ENCODE measurements around the gene CAMK1D.

CAMK1D gene

DNA sequence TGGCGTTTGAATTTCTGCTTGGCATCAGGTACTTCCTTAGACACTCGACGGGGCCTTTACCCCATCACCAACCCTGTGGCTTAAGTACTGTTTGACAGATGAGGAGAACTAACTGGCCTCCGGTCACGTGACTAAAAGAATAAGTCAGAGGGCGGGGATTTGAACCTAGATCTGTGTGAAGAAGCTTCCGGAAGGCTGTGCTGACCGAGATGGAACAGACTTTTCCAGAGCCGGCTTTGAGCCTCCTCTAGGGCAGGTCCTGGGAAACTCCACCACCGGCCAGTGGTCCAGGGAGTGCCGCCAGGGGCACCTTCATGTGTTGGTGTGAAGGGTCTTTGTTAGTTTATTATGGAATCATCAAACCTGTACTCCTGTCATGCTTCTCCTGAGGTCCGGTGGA lies 26.9 kb downstream of the CAMK1D start:
- DNase-seq, result no peak

- DNase-seq, result no peak
These were observed 28.4 kb downstream of the CAMK1D start for GRCh38 chr10:12377658-12378290.

DNA sequence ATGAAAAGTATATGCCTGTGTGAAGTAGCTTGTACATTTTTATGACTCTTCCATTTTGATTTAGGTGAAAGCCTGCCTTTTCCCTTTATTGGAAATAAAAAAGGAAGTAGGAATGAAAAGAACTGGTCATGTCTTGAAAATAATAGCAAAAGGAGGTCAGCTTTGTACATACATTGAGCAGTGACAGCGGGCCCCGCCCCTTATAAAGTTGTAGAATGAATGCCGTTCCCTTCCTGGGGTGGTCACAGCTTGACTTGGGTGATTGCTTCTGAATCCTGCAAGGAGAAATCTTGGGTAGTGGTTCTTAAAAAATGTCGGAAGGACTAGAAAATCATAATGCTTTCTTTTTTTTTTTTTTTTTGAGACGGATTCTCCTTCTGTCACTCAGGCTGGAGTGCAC lies 31.7 kb downstream of the CAMK1D start:
- DNase-seq, result no peak

DNA sequence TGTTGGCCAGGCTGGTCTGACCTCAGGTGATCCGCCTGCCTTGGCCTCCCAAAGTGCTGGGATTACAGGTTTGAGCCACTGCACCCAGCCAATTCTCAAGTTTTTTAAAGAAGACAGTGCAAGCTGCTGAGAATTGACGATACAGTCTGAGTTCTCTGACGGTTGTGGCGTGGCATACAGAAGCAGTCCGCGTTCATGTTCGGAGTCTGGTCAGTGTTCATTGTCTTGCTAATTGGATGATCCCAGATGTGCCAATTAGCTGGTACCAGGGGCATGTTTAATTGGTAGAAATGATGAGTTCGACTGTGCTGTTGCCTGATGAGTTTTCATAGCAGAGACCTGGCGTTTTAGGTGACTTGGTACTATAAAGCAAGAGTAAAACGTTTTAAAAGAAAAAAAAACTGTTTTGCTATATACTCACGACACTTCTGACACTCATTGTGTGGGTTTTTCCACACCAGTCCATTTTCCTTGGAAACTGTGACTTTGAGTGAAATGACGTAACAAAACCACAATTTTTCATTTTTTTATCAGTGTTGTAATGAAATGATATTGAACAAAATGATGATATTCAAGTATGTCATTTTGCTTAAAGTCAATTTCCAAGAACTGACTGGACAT lies 32.3 kb downstream of the CAMK1D start:
- DNase-seq, result peak in 1 of 3 experiments; percentile 8

DNA sequence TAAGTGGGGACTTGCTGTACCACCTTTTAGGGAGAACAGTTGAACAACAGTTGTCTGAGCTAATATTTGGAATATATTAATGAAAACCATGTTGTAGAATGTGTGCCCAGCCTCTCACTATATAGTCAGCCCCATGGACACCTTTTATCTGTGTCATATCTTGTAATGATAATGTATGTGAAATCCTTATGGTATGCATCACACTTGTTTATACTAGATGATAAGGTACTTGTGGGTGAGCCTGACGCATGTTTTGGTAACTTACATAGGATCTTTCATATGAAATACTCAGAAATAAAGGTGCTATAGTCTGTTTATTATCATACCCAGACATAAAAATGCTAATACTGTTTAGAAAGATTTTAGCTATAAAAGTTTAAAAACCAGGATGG lies 32.8 kb downstream of the CAMK1D start:
- DNase-seq, result no peak

DNA sequence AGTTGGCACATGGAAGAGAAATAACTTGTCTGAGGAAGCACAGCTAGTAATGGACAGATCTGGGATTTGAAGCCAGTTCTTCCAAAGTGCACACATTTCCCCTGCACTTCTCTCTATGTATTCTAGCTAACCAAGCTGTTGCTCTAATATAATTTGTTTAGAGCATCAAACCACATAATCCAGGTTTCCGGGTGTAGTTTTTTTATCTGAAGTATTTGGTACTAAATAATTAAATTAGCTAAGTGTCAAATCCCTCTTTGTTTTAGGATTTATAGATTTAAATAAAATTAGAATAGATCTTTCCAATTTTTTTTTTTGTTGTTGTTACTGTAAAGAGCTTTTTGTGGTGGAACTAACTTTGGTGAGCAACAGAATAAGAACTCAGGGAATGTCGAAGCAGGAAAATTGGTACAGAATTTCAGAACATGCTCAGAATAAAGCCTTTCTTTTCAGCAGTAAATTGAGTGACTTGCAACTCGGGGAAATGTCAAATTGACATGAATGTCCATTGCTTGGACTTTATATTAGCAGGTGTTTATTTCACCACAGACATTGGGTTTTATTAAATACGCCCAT lies 33.7 kb downstream of the CAMK1D start:
- DNase-seq, result no peak

GRCh38 chr10:12384906-12385305 lies 35.6 kb downstream of the CAMK1D start:
- no peak for DNase-seq

GRCh38 chr10:12387561-12388210 lies 38.3 kb downstream of the CAMK1D start:
- DNase-seq, result peak in 1 of 3 experiments; percentile 7

- peak; percentile 50 to 77 (median 56) for DNase-seq
These were observed 39.3 kb downstream of the CAMK1D start for GRCh38 chr10:12388671-12389070.

GRCh38 chr10:12389154-12389734 lies 39.9 kb downstream of the CAMK1D start:
- peak; percentile 2 to 57 (median 24) for DNase-seq

- DNase-seq, result no peak
These were observed 41.4 kb downstream of the CAMK1D start for GRCh38 chr10:12390733-12391132.

DNA sequence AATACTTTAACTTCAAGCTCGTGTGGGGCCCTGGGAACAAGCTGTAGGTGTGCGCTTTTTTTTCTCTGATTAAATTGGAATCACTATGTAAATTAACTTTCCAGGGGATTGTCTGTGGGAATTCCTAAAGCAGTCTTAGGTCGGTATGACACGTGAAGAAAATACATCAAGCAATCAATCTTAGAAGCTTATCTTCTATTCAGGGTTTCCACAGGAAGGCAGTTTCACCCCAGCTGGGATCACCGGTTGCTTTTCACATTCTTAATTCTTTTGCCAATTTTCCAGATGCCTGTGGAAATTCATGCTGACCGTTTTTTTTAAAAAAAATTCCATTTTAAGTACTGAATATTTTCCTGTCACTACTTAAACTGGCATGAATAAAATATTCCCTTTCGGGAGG lies 41.9 kb downstream of the CAMK1D start:
- DNase-seq, result no peak

GRCh38 chr10:12393831-12394230 lies 44.5 kb downstream of the CAMK1D start:
- no peak for DNase-seq

DNA sequence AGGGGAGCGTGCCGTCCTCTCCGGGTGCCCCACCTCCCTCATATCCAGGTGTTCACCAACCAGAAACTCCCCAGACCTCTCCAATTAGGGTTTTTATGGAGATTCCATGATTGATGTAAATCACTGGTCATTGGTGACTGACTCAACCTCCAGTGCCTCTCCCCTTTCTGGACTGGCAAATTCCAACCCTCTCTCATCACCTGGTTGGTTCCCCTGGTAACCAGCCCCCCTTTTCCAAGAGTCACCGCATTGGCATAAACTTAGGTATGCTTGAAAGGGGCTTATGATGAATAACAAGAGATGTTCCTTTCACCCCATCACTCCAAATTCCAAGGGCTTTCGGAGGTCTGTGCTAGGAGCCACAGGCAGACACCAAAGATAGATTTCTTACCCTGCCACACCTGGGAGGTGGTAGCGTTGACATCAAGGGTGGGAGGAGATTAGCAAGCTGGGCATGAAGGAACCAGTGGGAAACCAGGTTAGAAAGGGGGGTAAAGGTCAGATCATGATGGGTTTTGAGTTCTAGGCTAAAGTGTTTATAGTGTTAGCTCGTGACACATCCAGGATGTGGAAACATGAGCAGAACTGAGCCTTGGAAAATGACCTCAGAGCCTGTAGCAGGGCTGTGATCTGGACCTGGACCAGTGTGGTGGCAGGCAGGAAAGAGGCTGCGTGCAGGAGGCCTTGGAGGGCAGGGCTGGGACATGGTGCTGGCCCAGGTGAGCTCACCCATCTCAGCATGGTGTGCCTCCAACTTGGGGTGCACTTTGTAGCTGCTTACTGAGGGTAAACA lies 45.1 kb downstream of the CAMK1D start:
- no peak for DNase-seq

GRCh38 chr10:12396093-12396492 lies 46.7 kb downstream of the CAMK1D start:
- no peak for DNase-seq

- no peak for DNase-seq
These were observed 47.2 kb downstream of the CAMK1D start for GRCh38 chr10:12396567-12396966.

DNA sequence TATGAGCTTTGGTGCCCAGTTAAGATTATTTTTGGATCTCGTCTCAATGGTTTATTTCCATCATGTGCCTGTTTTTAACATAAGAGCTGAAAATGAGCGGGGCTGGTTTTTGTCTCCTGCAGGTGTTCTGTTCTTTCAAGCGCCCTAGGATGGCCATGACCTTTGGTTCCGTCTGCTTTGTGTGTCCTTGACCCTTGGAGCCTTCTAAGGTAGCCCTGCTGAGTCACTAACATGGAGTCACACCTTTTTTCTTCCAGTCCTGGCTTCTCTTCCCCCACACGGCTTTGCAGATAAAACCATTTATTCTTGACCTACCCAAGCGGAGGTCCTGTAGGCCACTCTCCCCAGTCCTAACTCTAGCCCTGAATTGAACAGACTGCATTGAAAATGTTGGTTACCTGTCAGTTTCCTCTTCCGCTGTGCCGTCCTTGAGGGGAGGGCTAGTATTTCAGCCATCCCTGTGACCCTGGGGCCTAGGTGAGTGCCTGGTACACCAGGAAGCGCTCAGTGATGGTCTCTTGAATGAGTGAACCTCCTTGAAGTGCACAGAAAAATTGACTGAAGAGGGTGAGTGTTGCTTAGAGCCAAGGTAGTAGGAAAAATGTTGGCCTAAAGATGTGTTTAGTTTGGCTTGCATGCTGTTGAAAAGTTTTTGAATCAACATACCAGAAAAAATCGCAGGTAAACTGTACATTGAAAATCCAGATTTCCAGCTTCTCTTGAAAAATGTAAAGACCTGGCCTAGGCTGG lies 48.0 kb downstream of the CAMK1D start:
- DNase-seq, result no peak

DNA sequence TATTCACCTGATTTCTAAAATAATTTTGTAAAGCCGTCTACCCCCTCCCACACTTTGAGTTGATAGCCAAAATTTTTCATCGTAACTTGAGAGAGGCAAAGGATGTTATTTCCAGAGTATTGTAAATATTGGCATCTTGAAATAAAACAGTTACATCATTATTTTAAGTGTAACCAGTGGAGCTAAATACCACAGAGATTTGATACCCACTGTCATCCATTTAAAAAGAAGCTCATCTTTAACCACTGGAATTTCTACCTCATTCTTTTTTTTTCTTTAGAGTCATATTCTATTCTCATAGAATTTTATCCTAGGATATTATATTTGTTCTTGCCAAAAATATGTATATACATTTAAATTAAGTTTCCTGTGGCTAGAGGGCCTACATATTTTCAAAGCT lies 48.6 kb downstream of the CAMK1D start:
- no peak for DNase-seq

- DNase-seq, result no peak
These were observed 51.1 kb downstream of the CAMK1D start for GRCh38 chr10:12400266-12400931.

- DNase-seq, result no peak
These were observed 52.1 kb downstream of the CAMK1D start for GRCh38 chr10:12401466-12401865.

DNA sequence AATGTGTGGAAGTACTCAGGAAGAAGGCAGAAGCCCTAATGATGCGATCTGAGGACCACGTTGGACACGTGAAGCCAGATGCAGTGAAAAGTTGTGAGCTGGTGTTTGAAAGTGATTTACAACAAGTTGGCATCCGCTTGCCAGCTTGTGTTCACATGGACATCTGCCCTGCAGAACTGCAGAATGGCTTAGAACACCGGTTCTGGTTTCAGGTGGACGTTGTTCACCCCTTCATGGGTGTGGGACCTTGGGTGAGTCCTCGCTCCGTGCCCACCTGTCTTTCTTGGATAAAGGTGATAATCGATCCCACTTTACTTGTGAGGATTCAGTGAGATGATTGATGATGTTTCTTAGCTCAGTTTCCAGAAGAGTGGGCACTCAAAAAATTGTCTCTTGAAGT lies 53.8 kb downstream of the CAMK1D start:
- DNase-seq, result no peak

Data from NCI-H1417 (cell line).